HG03354 (cell line): Measurements from ENCODE around the gene FAM131A.

ENCODE experiments used
- ATAC-seq: cut with Tn5 transposase; IDR thresholded peaks from one replicate; pipeline ENCODE4 v1.9.1; 2021; ENCODE audit warnings: mild to moderate bottlenecking; ENCODE audit not compliant: unreplicated experiment, poor library complexity, severe bottlenecking

Gene FAM131A

DNA sequence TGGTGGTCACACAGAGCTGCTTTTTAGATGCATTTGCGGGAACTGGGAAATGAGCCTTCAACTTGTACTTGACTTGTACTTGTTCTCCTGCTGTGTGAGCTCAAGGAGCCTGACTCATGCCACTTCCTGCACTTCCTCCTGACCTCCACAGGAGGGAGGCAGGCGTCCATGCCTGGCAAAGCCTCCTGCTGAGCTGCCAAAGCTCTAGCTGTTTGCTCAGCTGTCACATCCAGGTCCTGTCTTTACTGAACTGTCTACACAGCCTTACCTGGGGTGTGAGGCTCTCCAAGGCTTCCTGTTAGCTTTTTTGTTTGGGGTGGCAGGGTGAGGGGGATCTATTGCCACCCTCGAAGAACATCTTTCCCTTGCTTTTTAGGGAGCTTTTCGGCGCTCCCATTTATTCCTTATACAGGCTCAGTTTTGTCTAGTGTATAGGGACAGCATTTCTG, 34.2 kb downstream of the FAM131A start:
- peak; percentile 92 for ATAC-seq

DNA sequence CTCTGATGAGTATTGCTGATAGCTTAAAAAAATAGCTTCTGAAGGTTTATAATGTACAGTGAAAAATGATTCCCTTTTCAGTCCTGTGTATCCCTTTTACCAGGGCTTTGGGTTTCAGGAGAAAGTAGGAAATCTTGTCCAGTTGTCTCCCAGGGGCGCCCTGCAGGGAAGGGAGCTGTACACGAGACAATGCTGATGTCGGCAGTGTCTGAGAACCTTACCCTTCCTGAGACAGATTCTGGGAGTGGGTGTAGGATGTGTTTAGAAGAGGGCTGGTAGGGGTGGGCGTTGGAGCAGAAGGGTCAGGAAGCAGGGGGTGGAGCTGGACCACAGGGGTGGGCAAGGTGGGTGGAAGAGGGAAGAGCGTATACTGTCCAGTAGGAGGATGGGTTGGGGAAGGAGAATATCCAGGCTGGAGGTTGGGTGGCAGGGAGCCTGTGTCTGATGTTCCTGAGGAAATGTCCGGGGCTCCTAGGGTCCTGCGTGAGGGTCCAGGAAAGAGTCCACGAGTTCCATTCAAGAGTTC, 35.0 kb downstream of the FAM131A start:
- no peak for ATAC-seq

GRCh38 chr3:184372911-184373310, 35.5 kb downstream of the FAM131A start:
- ATAC-seq = no peak

DNA sequence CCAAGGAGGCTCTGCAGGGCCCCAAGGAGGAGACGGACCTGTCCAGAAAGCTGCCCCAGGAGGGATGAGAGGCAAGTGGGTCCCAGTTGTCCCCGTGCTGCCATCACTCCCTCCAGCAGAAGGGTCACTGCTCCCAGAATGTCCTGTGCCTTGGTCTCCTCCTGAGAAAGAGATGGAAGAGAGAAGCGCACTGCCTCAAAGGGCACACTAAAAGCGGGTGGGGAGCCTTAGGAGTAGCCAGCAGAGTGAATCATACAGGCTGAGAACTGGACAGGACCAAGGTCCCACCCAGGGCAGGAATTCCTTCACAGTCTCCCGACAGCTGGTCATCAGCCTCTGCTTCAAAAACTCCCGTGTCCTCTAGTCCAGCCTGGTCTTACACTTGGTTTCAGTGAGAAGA, 36.0 kb downstream of the FAM131A start:
- no peak for ATAC-seq

DNA sequence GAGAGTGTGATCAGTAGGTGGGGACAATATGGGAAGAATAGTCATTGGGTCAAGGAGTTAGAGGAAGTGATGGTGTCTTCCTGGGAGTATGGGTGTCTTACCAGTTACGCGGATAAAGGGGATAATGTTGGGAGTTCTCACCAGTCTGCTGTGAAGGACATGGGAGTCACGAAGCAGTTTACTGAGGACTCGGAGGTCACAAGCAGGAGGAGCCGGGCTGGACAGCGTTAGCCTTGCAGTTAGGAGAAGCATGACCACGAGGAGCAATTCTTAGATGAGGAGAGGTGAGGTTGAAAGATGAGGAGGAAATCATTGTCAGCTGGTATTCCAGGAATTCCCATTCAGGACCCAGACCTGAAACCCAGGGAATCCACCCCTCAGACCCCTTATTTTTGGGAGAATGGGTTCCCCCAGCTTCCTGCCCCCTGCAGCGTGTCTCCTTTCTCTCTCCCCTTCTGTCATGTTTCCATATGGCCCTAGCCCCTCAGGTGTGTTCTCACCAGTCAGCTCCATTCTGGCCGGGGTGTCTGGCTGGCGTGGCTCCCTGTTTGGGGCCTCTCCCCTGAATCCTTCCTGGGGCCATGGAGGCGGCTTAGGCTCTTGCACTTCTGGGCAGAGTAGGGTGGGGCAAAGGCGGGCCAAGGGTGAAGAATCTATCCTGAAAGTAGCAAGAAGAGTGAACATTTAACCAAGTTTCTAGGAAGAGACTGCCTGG, 38.5 kb downstream of the FAM131A start:
- no peak for ATAC-seq

DNA sequence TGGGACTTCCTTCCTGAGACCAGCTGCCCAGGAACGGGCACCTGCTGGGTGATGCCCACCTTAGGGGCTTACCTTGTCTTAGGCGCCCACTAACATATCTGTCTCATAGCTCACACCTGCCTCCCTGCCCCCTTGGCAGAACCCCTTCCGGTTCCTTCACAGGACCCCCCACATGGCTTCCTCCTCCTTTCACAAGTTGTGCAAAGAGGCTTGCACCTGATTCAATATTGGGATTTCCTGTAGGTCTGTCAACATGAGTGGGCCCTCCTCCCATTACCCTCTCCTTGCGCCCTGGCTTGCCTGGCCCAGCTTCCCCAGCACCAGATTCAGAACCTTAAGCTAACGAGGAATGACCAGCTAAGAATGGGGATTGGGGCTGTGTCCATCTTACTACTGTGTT, 40.0 kb downstream of the FAM131A start:
- no peak for ATAC-seq

DNA sequence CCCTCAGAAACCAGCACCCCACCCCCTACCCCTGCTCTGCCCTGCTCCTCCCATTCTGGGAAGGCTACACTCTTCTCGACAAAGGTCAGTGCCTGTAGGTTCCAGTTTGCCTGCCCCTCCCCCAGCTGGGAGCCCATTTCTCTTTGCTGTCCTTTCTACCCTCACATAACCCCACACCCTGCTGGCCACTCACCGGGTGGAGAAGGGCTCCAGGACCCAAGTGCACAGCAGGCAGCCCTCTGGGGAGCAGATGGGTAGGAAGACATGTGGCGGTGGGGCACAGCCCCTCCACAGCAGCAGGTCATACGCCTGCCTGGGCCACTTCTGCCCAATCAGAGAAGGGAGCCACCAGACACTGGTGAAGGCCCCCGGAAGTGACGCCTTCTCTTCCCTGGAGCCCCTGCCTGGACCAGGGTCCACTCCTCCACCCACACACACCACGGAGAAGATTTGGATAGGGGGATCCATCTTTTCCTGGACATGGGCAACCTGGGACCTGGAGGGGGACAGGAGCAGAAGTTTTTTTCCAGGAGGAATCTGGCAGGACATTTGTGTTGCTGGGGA, 40.6 kb downstream of the FAM131A start, which contains the start of gene THPO:
THPO (minus strand) TSS at position 326 of the 564 bp plus-strand sequence. CDS start 1,948 bp downstream, outside the sequence.
- no peak for ATAC-seq

GRCh38 chr3:184378651-184379357, 41.4 kb downstream of the FAM131A start:
- ATAC-seq = no peak

- no peak for ATAC-seq
Measured at GRCh38 chr3:184379358-184380184, 42.2 kb downstream of the FAM131A start, which contains the start of gene CHRD. TSS of gene CHRD (plus strand) at chr3:184380054. CDS start at chr3:184380319, 265 bp downstream.

GRCh38 chr3:184380185-184380626, 42.8 kb downstream of the FAM131A start:
- no peak for ATAC-seq

DNA sequence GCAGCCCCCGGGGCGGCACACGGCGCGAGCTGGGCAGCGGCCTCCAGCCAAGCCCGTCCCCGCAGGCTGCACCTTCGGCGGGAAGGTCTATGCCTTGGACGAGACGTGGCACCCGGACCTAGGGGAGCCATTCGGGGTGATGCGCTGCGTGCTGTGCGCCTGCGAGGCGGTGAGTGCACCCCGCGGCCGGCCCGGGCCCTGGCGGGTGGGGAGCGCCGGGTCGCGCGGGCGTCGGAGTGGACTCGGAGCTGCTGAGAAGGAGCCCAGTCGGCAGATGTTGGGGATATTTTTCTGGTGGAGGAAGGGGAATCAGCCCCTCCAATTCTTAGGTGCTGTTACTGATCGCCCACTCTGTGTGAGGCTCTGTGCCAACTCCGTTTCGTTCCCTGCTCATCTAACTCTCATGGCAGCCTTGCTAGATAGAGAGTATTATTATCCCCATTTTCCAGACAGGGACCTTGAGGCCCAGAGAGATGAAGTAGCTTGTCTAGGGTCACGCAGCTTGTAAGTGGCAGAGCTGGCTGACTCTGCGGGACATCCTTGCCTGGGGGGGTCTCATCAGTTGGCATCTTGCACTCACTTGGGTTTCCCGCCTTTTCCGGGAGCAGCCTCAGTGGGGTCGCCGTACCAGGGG, 43.3 kb downstream of the FAM131A start:
- ATAC-seq = no peak

- ATAC-seq = no peak
Measured at GRCh38 chr3:184381261-184382224, 44.1 kb downstream of the FAM131A start.

- ATAC-seq = no peak
Measured at GRCh38 chr3:184382326-184383032, 45.1 kb downstream of the FAM131A start.

- ATAC-seq = no peak
Measured at GRCh38 chr3:184383033-184383740, 45.8 kb downstream of the FAM131A start.

GRCh38 chr3:184384342-184384741, 46.9 kb downstream of the FAM131A start:
- no peak for ATAC-seq

DNA sequence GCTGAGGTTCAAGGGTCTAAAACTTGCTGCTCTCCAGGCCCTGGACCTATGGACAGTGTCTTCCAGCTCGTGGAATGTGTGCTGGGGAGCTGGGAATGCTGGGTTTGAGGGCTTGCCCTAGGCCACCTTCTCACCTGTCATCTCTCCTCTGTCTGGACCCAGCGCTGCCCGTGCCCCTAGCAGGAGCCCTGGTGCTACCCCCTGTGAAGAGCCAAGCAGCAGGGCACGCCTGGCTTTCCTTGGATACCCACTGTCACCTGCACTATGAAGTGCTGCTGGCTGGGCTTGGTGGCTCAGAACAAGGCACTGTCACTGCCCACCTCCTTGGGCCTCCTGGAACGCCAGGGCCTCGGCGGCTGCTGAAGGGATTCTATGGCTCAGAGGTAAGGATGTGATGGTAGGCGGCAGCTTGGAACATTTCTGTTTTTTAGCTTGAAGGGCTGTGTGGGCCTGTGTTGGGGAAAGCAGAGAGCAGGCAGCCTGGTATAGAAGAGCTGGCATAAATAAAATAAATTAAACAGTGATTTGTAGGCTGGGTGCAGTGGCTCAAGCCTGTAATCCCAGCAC, 47.5 kb downstream of the FAM131A start:
- no peak for ATAC-seq
